ENCODE measurements around the gene SAMD8. TPM values are rescaled to one million over a fixed set of nuclear protein-coding genes. Genes with fewer than 3 reads are reported as not detected.

The SAMD8 gene
- total and polyA plus RNA-seq, 2 of the 8 experiments (the other 6 are each of a cell fraction or from before 2014, with no cell fraction given): 11.7 to 20.9 TPM

GRCh38 chr10:75102830-75103673 is 8.4 kb upstream of the SAMD8 start:
- no peak for FAIRE-seq
- no peak overlapping the region for H3K56ac ChIP-seq (replicated peaks; ENCODE audit: insufficient read length, low read depth, low read length)
- TF ChIP-seq TCF12 (IDR thresholded peaks at IDR 0.05; ENCODE audit: low read depth, low read length) (no peak), CHD1 (IDR thresholded peaks at IDR 0.05; ENCODE audit: low read depth, low read length) (no peak), E2F6 (IDR thresholded peaks at IDR 0.05) (no peak), CTBP2 (IDR thresholded peaks at IDR 0.05; ENCODE audit: borderline replicate concordance, insufficient read depth, insufficient read length, low read length) (no peak), POLR2A (IDR thresholded peaks at IDR 0.05; ENCODE audit: control extremely low read depth in 1 of 2, low read depth in 2 of 2, low read length in 2 of 2) (no peak), SAP30 (IDR thresholded peaks at IDR 0.05; ENCODE audit: insufficient read depth, insufficient replicate concordance, low read length) (no peak), CTCF (IDR thresholded peaks at IDR 0.05; ENCODE audit: control extremely low read depth in 1 of 3, insufficient read depth in 1 of 3, low read depth in 1 of 3, low read length in 3 of 3) (no peak), JUN (IDR thresholded peaks at IDR 0.05; ENCODE audit: low read depth, low read length) (no peak)

More at GRCh38 chr10:75102830-75103673, 8.4 kb upstream of the SAMD8 start:
- Histone ChIP-seq H2BK5ac (ENCODE audit: low read depth, low read length) (no peak overlapping the region), H3K14ac (ENCODE audit: insufficient read length) (no peak overlapping the region), H3K18ac (ENCODE audit: extremely low read depth, low read length) (no peak overlapping the region), H2AFZ (ENCODE audit: low read length) (no peak overlapping the region), H3K79me2 (ENCODE audit: control insufficient read depth in 1 of 2, insufficient read depth in 2 of 2, low read length in 2 of 2) (no peaks in the 10 kb centered on the region), H3K4ac (replicated peaks; ENCODE audit: insufficient read length, low read depth, low read length) (no peak overlapping the region), H3K4me1 (replicated peaks in 1 of 4; ENCODE audit: control insufficient read depth in 3 of 4, insufficient read depth in 4 of 4, low read length in 3 of 4) (peaks cover 0 to 25% (median 14%) of the 10 kb centered on the region in 4 experiments; a peak in 6 of 7 replicates), H3K79me1 (ENCODE audit: low read depth, low read length) (no peaks in the 10 kb centered on the region; the same call in 1 of the 2 replicates), H2BK20ac (ENCODE audit: low read length) (peak overlapping the region; percentile 87; the same call in 1 of the 2 replicates), H4K8ac (ENCODE audit: extremely low read depth, insufficient read depth, low read length) (0 out of 2 replicates have a peak overlapping the region, but pooled peaks have one; percentile 3), H3K27ac (ENCODE audit: low read depth, low read length) (no peak overlapping the region), H4K91ac (replicated peaks; ENCODE audit: insufficient read length, low read length) (no peak overlapping the region), H3K23ac (ENCODE audit: insufficient read length) (no peak overlapping the region), H3K4me3 (ENCODE audit: extremely low read depth in 1 of 4, insufficient read depth in 2 of 4, low read depth in 3 of 4, low read length in 4 of 4) (no peak overlapping the region), H4K20me1 (replicated peaks in 1 of 2; ENCODE audit: control insufficient read depth in 1 of 2, insufficient read depth in 2 of 2, low read length in 2 of 2) (no peaks in the 10 kb centered on the region), H2BK12ac (ENCODE audit: low read depth, low read length) (peak overlapping the region; percentile 27; the same call in 1 of the 2 replicates), H2AK5ac (ENCODE audit: low read depth, low read length) (no peak overlapping the region), H3K36me3 (ENCODE audit: control insufficient read depth in 2 of 4, insufficient read depth in 4 of 4, low read length in 3 of 4) (no peaks in the 10 kb centered on the region), H3K4me2 (ENCODE audit: insufficient read depth in 1 of 2, low read depth in 2 of 2, low read length in 2 of 2) (no peak overlapping the region), H3K23me2 (ENCODE audit: low read depth, low read length) (no peaks in the 10 kb centered on the region), H3K27me3 (replicated peaks in 1 of 4; ENCODE audit: control insufficient read depth in 3 of 4, extremely low read depth in 1 of 4, insufficient read depth in 3 of 4, low read length in 3 of 4) (no peaks in the 10 kb centered on the region), H3K9me3 (ENCODE audit: insufficient read depth in 2 of 2, low read depth in 1 of 2, low read length in 1 of 2) (no peaks in the 10 kb centered on the region), H2BK15ac (ENCODE audit: low read length) (peak overlapping the region; percentile 53; the same call in 1 of the 2 replicates), H4K5ac (ENCODE audit: insufficient read length, low read depth, low read length) (no peak overlapping the region), H2BK120ac (replicated peaks; ENCODE audit: low read depth, low read length) (no peak overlapping the region), H3K9ac (replicated peaks in 1 of 4; ENCODE audit: extremely low read depth in 1 of 4, low read depth in 3 of 4, low read length in 3 of 4) (no peak overlapping the region)
- POLR2A ChIA-PET (ENCODE audit: partially characterized antibody): interaction anchor here (0.9 kb wide), 1 partner anchor 11 kb away, joined by 4 read pairs; no protein-coding TSS in a partner anchor
- CTCF ChIA-PET (ENCODE audit: partially characterized antibody): interaction anchor here (0.6 to 3.9 kb wide), 10 partner anchors 17 to 762 kb away, joined by 3 to 13 read pairs (median 4); partner anchors contain the start of gene COMTD1
- 86% methylated on average over 9 of the region's 9 CpGs; no CpG with 5 or more reads in 1 of the 2 experiments for WGBS, 2 experiments (ENCODE audit: extremely low coverage in 1 of 2, insufficient coverage in 1 of 2, insufficient read length in 1 of 2, insufficient replicate concordance in 2 of 2, low coverage in 1 of 2, low lambda C conversion rate in 2 of 2, missing lambda C conversion rate in 1 of 2)
- no peak for DNase-seq (ENCODE audit: low read depth in 1 of 2, low spot score in 2 of 2)

All from H1 (cell line).